ENCODE measurements around the gene SYTL4. TPM values are rescaled to one million over a fixed set of nuclear protein-coding genes. Genes with fewer than 3 reads are reported as not detected.

The SYTL4 gene
- total RNA-seq, 1 donor from 2014 or later = 2.1 TPM

GRCh38 chrX:100673397-100673953 is 58.4 kb downstream of the SYTL4 start:
- intact Hi-C loops (cut with micrococcal nuclease) = no loop called here
- Histone ChIP-seq H3K27ac (replicated peaks) (no peak overlapping the region), H3K27me3 (ENCODE audit: low read depth) (no peaks in the 10 kb centered on the region), H3K36me3 (no peaks in the 10 kb centered on the region), H3K4me1 (peaks cover 7% of the 10 kb centered on the region), H3K4me3 (no peak overlapping the region), H3K9me3 (replicated peaks) (no peaks in the 10 kb centered on the region)
- no peak for TF ChIP-seq CTCF (IDR thresholded peaks at IDR 0.05; ENCODE audit: borderline replicate concordance)
- no peak for DNase-seq

- Histone ChIP-seq H3K4me1 (peaks cover 7% of the 10 kb centered on the region), H3K27me3 (ENCODE audit: low read depth) (no peaks in the 10 kb centered on the region), H3K9me3 (replicated peaks) (no peaks in the 10 kb centered on the region), H3K36me3 (no peaks in the 10 kb centered on the region), H3K4me3 (no peak overlapping the region), H3K27ac (replicated peaks) (no peak overlapping the region)
- intact Hi-C loops (cut with micrococcal nuclease) = no loop called here
- no peak for TF ChIP-seq CTCF (IDR thresholded peaks at IDR 0.05; ENCODE audit: borderline replicate concordance)
- no peak for DNase-seq
Observed at GRCh38 chrX:100672966-100673365, 59.0 kb downstream of the SYTL4 start.

- no peak for TF ChIP-seq CTCF (IDR thresholded peaks at IDR 0.05; ENCODE audit: borderline replicate concordance)
- DNase-seq = no peak
- Histone ChIP-seq H3K27me3 (ENCODE audit: low read depth) (no peaks in the 10 kb centered on the region), H3K4me1 (no peaks in the 10 kb centered on the region), H3K9me3 (replicated peaks) (no peaks in the 10 kb centered on the region), H3K27ac (replicated peaks) (no peak overlapping the region), H3K4me3 (no peak overlapping the region), H3K36me3 (no peaks in the 10 kb centered on the region)
- intact Hi-C loops (cut with micrococcal nuclease) = no loop called here
Observed at GRCh38 chrX:100663642-100664041, 68.3 kb downstream of the SYTL4 start.

- TF ChIP-seq CTCF (IDR thresholded peaks at IDR 0.05; ENCODE audit: borderline replicate concordance) = no peak
- intact Hi-C loops (cut with micrococcal nuclease) = no loop called here
- Histone ChIP-seq H3K4me3 (no peak overlapping the region), H3K36me3 (no peaks in the 10 kb centered on the region), H3K27ac (replicated peaks) (no peak overlapping the region), H3K4me1 (no peaks in the 10 kb centered on the region), H3K9me3 (replicated peaks) (no peaks in the 10 kb centered on the region), H3K27me3 (ENCODE audit: low read depth) (no peaks in the 10 kb centered on the region)
- no peak for DNase-seq
Observed at GRCh38 chrX:100662796-100663195, 69.1 kb downstream of the SYTL4 start.

DNA sequence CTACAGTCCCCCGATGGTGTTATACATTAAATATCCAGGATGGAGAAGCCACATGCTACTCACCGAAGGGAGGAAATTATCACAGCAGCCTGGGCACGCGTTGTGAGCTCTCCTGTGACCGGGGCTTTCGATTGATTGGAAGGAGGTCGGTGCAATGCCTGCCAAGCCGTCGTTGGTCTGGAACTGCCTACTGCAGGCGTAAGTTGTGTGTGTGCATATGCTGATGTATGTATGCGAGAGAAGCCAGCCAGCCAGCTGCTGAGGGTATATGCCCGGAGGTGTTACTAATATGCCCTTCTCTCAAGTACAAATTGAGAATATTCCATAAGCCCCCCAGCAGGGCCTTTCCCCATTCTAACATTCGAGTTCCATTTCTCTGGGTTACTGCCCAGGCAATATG is 69.8 kb downstream of the SYTL4 start:
- H3K4me3 ChIP-seq = no peak overlapping the region
- H3K27me3 ChIP-seq (ENCODE audit: low read depth) = no peaks in the 10 kb centered on the region
- intact Hi-C loops (cut with micrococcal nuclease) = no loop called here

More for the DNA sequence above, 69.8 kb downstream of the SYTL4 start:
- DNase-seq = no peak
- Histone ChIP-seq H3K9me3 (replicated peaks) (no peaks in the 10 kb centered on the region), H3K27ac (replicated peaks) (no peak overlapping the region), H3K4me1 (no peaks in the 10 kb centered on the region), H3K36me3 (no peaks in the 10 kb centered on the region)
- no peak for TF ChIP-seq CTCF (IDR thresholded peaks at IDR 0.05; ENCODE audit: borderline replicate concordance)

All from left ventricle myocardium inferior (tissue), 1 donor.